GM21825 (cell line): Measurements from ENCODE around the gene CEP97.

ENCODE experiments used
- ATAC-seq: cut with Tn5 transposase; IDR thresholded peaks from one replicate; pipeline ENCODE4 v1.9.1; 2021; ENCODE audit warnings: mild to moderate bottlenecking, moderate library complexity; ENCODE audit not compliant: unreplicated experiment

CEP97 gene

GRCh38 chr3:101811875-101812274 is 87.5 kb downstream of the CEP97 start:
- no peak for ATAC-seq

GRCh38 chr3:101812895-101813294 is 88.5 kb downstream of the CEP97 start:
- ATAC-seq: no peak

GRCh38 chr3:101813817-101814440 is 89.5 kb downstream of the CEP97 start:
- ATAC-seq: no peak

- no peak for ATAC-seq
These were observed 90.4 kb downstream of the CEP97 start for GRCh38 chr3:101814835-101815234.

GRCh38 chr3:101816215-101817149 is 92.1 kb downstream of the CEP97 start:
- no peak for ATAC-seq

- peak; percentile 46 for ATAC-seq
These were observed 93.6 kb downstream of the CEP97 start for GRCh38 chr3:101817992-101818391.

- ATAC-seq: no peak
These were observed 95.3 kb downstream of the CEP97 start for GRCh38 chr3:101819649-101820206.
